ENCODE measurements around the gene PNLIPRP3. TPM values are rescaled to one million over a fixed set of nuclear protein-coding genes. Genes with fewer than 3 reads are reported as not detected.

PNLIPRP3 gene
- total and polyA plus RNA-seq, 2 of the 8 experiments (the other 6 are each of a cell fraction or from before 2014, with no cell fraction given) = not detected

DNA sequence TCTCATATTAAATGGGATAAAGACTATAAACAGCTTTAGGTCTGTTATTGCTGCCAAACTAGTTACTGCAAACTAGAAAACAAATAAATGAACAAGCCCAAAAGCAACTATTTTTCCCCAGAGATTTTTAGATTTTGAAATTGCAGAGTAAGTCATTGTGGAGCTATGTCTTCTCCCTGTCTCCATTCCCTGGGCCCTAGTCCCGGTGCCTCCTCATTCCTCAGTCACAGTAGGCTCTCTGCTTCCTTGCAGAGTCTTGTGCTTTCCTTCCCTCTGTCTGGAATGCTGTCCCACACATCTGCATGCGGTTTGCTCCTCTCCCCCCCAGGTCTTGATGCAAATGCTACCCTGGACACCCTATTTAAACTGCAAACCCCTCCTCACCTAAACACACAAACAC lies 4.0 kb downstream of the PNLIPRP3 start:
- H2BK20ac ChIP-seq (ENCODE audit: low read length) = no peak overlapping the region
- no peak overlapping the region for H4K8ac ChIP-seq (ENCODE audit: extremely low read depth, insufficient read depth, low read length)
- CTCF ChIA-PET (ENCODE audit: partially characterized antibody) = no interaction called here
- H3K27ac ChIP-seq (ENCODE audit: low read depth, low read length) = no peak overlapping the region
- H2BK120ac ChIP-seq (replicated peaks; ENCODE audit: low read depth, low read length) = no peak overlapping the region
- peak overlapping the region; percentile 87 for H2AFZ ChIP-seq (ENCODE audit: low read length)
- H3K23me2 ChIP-seq (ENCODE audit: low read depth, low read length) = no peaks in the 10 kb centered on the region
- H3K4me3 ChIP-seq (ENCODE audit: extremely low read depth in 1 of 4, insufficient read depth in 2 of 4, low read depth in 3 of 4, low read length in 4 of 4) = no peak overlapping the region
- H3K14ac ChIP-seq (ENCODE audit: insufficient read length) = no peak overlapping the region
- no peak overlapping the region for H3K4ac ChIP-seq (replicated peaks; ENCODE audit: insufficient read length, low read depth, low read length)
- 87% methylated on average over 2 of the region's 2 CpGs; no CpG with 5 or more reads in 1 of the 2 experiments for WGBS, 2 experiments (ENCODE audit: extremely low coverage in 1 of 2, insufficient coverage in 1 of 2, insufficient read length in 1 of 2, insufficient replicate concordance in 2 of 2, low coverage in 1 of 2, low lambda C conversion rate in 2 of 2, missing lambda C conversion rate in 1 of 2)
- H4K5ac ChIP-seq (ENCODE audit: insufficient read length, low read depth, low read length) = no peak overlapping the region
- no peaks in the 10 kb centered on the region for H3K27me3 ChIP-seq (replicated peaks in 1 of 4; ENCODE audit: control insufficient read depth in 3 of 4, extremely low read depth in 1 of 4, insufficient read depth in 3 of 4, low read length in 3 of 4)
- no peak overlapping the region for H2AK5ac ChIP-seq (ENCODE audit: low read depth, low read length)
- H3K18ac ChIP-seq (ENCODE audit: extremely low read depth, low read length) = no peak overlapping the region
- H4K91ac ChIP-seq (replicated peaks; ENCODE audit: insufficient read length, low read length) = no peak overlapping the region
- H2BK12ac ChIP-seq (ENCODE audit: low read depth, low read length) = no peak overlapping the region
- H3K79me1 ChIP-seq (ENCODE audit: low read depth, low read length) = no peaks in the 10 kb centered on the region
- no peaks in the 10 kb centered on the region; a peak in 2 of 8 replicates for H3K36me3 ChIP-seq (ENCODE audit: control insufficient read depth in 2 of 4, insufficient read depth in 4 of 4, low read length in 3 of 4)
- no peak overlapping the region for H3K56ac ChIP-seq (replicated peaks; ENCODE audit: insufficient read length, low read depth, low read length)
- no peak overlapping the region for H3K9ac ChIP-seq (replicated peaks in 1 of 4; ENCODE audit: extremely low read depth in 1 of 4, low read depth in 3 of 4, low read length in 3 of 4)
- H3K9me3 ChIP-seq (ENCODE audit: insufficient read depth in 2 of 2, low read depth in 1 of 2, low read length in 1 of 2) = no peaks in the 10 kb centered on the region
- DNase-seq (ENCODE audit: low read depth in 1 of 2, low spot score in 2 of 2) (no peak), FAIRE-seq (no peak)
- no peaks in the 10 kb centered on the region for H4K20me1 ChIP-seq (replicated peaks in 1 of 2; ENCODE audit: control insufficient read depth in 1 of 2, insufficient read depth in 2 of 2, low read length in 2 of 2)
- H3K4me1 ChIP-seq (replicated peaks in 1 of 4; ENCODE audit: control insufficient read depth in 3 of 4, insufficient read depth in 4 of 4, low read length in 3 of 4) = no peaks in the 10 kb centered on the region
- no peak overlapping the region for H3K23ac ChIP-seq (ENCODE audit: insufficient read length)
- H3K79me2 ChIP-seq (ENCODE audit: control insufficient read depth in 1 of 2, insufficient read depth in 2 of 2, low read length in 2 of 2) = no peaks in the 10 kb centered on the region
- no peak for TF ChIP-seq SP2 (IDR thresholded peaks at IDR 0.05; ENCODE audit: low read length)
- no peak for TF ChIP-seq ZNF274 (IDR thresholded peaks at IDR 0.05; ENCODE audit: borderline replicate concordance, extremely low read depth, low read length)
- no peak for TF ChIP-seq TBP (IDR thresholded peaks at IDR 0.05; ENCODE audit: low read depth, low read length)
- TF ChIP-seq FOSL1 (IDR thresholded peaks at IDR 0.05; ENCODE audit: insufficient read depth, low read depth, low read length) = no peak
- TF ChIP-seq YY1 (IDR thresholded peaks at IDR 0.05; ENCODE audit: low read depth, low read length) = no peak
- TF ChIP-seq, protein P1, sequence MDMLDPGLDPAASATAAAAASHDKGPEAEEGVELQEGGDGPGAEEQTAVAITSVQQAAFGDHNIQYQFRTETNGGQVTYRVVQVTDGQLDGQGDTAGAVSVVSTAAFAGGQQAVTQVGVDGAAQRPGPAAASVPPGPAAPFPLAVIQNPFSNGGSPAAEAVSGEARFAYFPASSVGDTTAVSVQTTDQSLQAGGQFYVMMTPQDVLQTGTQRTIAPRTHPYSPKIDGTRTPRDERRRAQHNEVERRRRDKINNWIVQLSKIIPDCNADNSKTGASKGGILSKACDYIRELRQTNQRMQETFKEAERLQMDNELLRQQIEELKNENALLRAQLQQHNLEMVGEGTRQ (IDR thresholded peaks at IDR 0.05; ENCODE audit: low read length) = no peak
- no peak for TF ChIP-seq GTF2F1 (IDR thresholded peaks at IDR 0.05; ENCODE audit: borderline replicate concordance, low read depth, low read length)
- POLR2A ChIA-PET (ENCODE audit: partially characterized antibody) = no interaction called here
- H2BK15ac ChIP-seq (ENCODE audit: low read length) = no peak overlapping the region
- H3K4me2 ChIP-seq (ENCODE audit: insufficient read depth in 1 of 2, low read depth in 2 of 2, low read length in 2 of 2) = no peak overlapping the region
- H2BK5ac ChIP-seq (ENCODE audit: low read depth, low read length) = no peak overlapping the region
